Upper lobe of left lung (tissue), 4 donors: ENCODE results near the gene PAIP1.

Source experiments
- CTCF ChIP-seq, 6 experiments: fragments of 450-650 bp in 4 of 6; fragments of 200-600 bp in 2 of 6; sonication (generic) in 2 of 6; IDR thresholded peaks; one replicate each; pipeline ENCODE4 v1.5.1; 2016 to 2019; ENCODE audit warnings: antibody characterized with exemption in 6 of 6
- EP300 ChIP-seq, 4 donors: sonication (generic); formaldehyde crosslinking; IDR thresholded peaks; one replicate each; pipeline ENCODE4 v1.5.1; 2017; ENCODE audit warnings: antibody characterized with exemption in 4 of 4, control low read depth in 2 of 4
- POLR2A ChIP-seq, 4 donors: fragments of 450-650 bp; IDR thresholded peaks; one replicate each; pipeline ENCODE4 v1.5.1; 2016 to 2017; ENCODE audit warnings: antibody characterized with exemption in 4 of 4, mild to moderate bottlenecking in 2 of 4
- POLR2AphosphoS5 ChIP-seq, 2 donors: sonication (generic); formaldehyde crosslinking; IDR thresholded peaks; one replicate each; pipeline ENCODE4 v1.5.1; 2017; ENCODE audit warnings: antibody characterized with exemption in 2 of 2

- no peak for TF ChIP-seq POLR2A (IDR thresholded peaks at IDR 0.05)
- TF ChIP-seq CTCF (IDR thresholded peaks at IDR 0.05) = no peak
- no peak for TF ChIP-seq EP300 (IDR thresholded peaks at IDR 0.05)
- no peak for TF ChIP-seq POLR2AphosphoS5 (IDR thresholded peaks at IDR 0.05)
Observed at GRCh38 chr5:43497311-43498104, 59.4 kb downstream of the PAIP1 start.
